B cell (primary cell): Measurements from ENCODE around the gene ERBIN. TPM values are rescaled to one million over a fixed set of nuclear protein-coding genes. Genes with fewer than 3 reads are reported as not detected.

Source experiments
- ATAC-seq: fragments of 200-7000 bp; cut with Tn5 transposase; one replicate; pipeline ENCODE4 v1.10.0; 2021; ENCODE audit warnings: low read depth, mild to moderate bottlenecking, moderate number of reproducible peaks, moderate library complexity
- CTCF ChIA-PET: fragments of 350-600 bp; sonication (Branson Sonifier 250); formaldehyde crosslinking; loops from one replicate; lab custom pipeline; 2021; ENCODE audit warnings: antibody characterized with exemption, inconsistent platforms; lab: Charles Lee
- POLR2A ChIA-PET: fragments of 350-600 bp; sonication (Branson Sonifier 250); formaldehyde crosslinking; loops from one replicate; lab custom pipeline; 2021; ENCODE audit warnings: antibody characterized with exemption; lab: Charles Lee
- DNase-seq: peaks from one replicate; pipeline ENCODE4 v3.0.0; 2013
- H2AFZ ChIP-seq: 2 replicates; pipeline ENCODE4 v1.6.1; 2012; ENCODE audit warnings: mild to moderate bottlenecking, low read depth, low read length; ENCODE audit not compliant: insufficient read depth, poor library complexity, severe bottlenecking
- H3K27ac ChIP-seq, 2 donors: 1 replicate in 1 of 2; 2 replicates in 1 of 2; pipeline ENCODE4 v1.5.1; 2012 to 2013; ENCODE audit warnings: low read length in 2 of 2, mild to moderate bottlenecking in 2 of 2, moderate library complexity in 1 of 2
- H3K27me3 ChIP-seq, 4 experiments: fragments of 200-600 bp in 1 of 4; sonication (generic) in 1 of 4; replicated peaks in 1 of 4; 1 replicate in 2 of 4; 2 replicates in 2 of 4; pipeline versions ENCODE4 v1.6.1 to v1.7.0; 2013 to 2016; ENCODE audit warnings: low read length in 3 of 4, mild to moderate bottlenecking in 2 of 4, mixed read lengths in 1 of 4, moderate library complexity in 1 of 4; ENCODE audit not compliant: insufficient read depth in 4 of 4, control insufficient read depth in 3 of 4; ENCODE audit errors: control extremely low read depth in 1 of 4
- H3K36me3 ChIP-seq, 2 experiments: replicated peaks in 1 of 2; 1 replicate in 1 of 2; 2 replicates in 1 of 2; pipeline versions ENCODE4 v1.6.1 to v1.7.1; 2013; ENCODE audit warnings: low read length in 1 of 2; ENCODE audit not compliant: insufficient read depth in 2 of 2, control insufficient read depth in 1 of 2; ENCODE audit errors: control extremely low read depth in 1 of 2, extremely low read depth in 1 of 2
- H3K4me1 ChIP-seq, 2 donors: fragments of 200-600 bp in 1 of 2; sonication (generic) in 1 of 2; 1 replicate in 1 of 2; 2 replicates in 1 of 2; pipeline versions ENCODE4 v1.5.1 to v1.6.1; 2013 to 2017; ENCODE audit warnings: low read length in 2 of 2; ENCODE audit not compliant: control insufficient read depth in 2 of 2, insufficient read depth in 2 of 2
- H3K4me2 ChIP-seq: replicated peaks from 2 replicates; pipeline ENCODE3; 2012; ENCODE audit warnings: mild to moderate bottlenecking, low read depth, low read length; ENCODE audit not compliant: poor library complexity, severe bottlenecking
- H3K4me3 ChIP-seq, 5 experiments: fragments of 200-600 bp in 1 of 5; sonication (generic) in 1 of 5; 1 replicate in 3 of 5; 2 replicates in 2 of 5; pipeline versions ENCODE4 v1.5.1 to v1.7.0; 2011 to 2016; ENCODE audit warnings: low read length in 4 of 5, mild to moderate bottlenecking in 4 of 5, low read depth in 2 of 5, control low read depth in 1 of 5, moderate library complexity in 1 of 5; ENCODE audit not compliant: insufficient read depth in 1 of 5; ENCODE audit errors: control extremely low read depth in 1 of 5, extremely low read depth in 1 of 5
- H3K79me2 ChIP-seq: fragments of 200-600 bp; sonication (generic); one replicate; pipeline ENCODE4 v1.6.0; 2016; ENCODE audit warnings: low read length; ENCODE audit not compliant: control insufficient read depth, insufficient read depth
- H3K9ac ChIP-seq: fragments of 200-600 bp; sonication (generic); 2 replicates; pipeline ENCODE4 v1.6.1; 2017; ENCODE audit warnings: mild to moderate bottlenecking, low read length, moderate library complexity
- H3K9me3 ChIP-seq, 3 donors: one replicate each; pipeline versions ENCODE4 v1.6.1 to v1.7.1; 2013; ENCODE audit warnings: low read length in 2 of 3; ENCODE audit not compliant: control insufficient read depth in 2 of 3, insufficient read depth in 1 of 3; ENCODE audit errors: control extremely low read depth in 1 of 3
- H4K20me1 ChIP-seq: 2 replicates; pipeline ENCODE4 v1.6.0; 2012; ENCODE audit warnings: mild to moderate bottlenecking, low read length; ENCODE audit not compliant: insufficient read depth, control insufficient read depth, poor library complexity, severe bottlenecking
- H3K27ac Mint-ChIP-seq: one replicate; pipeline ENCODE4 v1.8.0; 2021; ENCODE audit warnings: mixed read lengths
- H3K27me3 Mint-ChIP-seq: one replicate; pipeline ENCODE4 v1.8.0; 2021; ENCODE audit warnings: mixed read lengths
- H3K4me1 Mint-ChIP-seq: one replicate; pipeline ENCODE4 v1.8.0; 2021; ENCODE audit warnings: mixed read lengths
- H3K4me3 Mint-ChIP-seq: one replicate; pipeline ENCODE4 v1.8.0; 2021; ENCODE audit warnings: mixed read lengths
- H3K9me3 Mint-ChIP-seq: one replicate; pipeline ENCODE4 v1.8.0; 2022; ENCODE audit warnings: mixed read lengths; ENCODE audit not compliant: insufficient read depth
- CTCF ChIP-seq: fragments of 200-600 bp; IDR thresholded peaks from one replicate; pipeline ENCODE4 v1.8.0; 2022; ENCODE audit warnings: antibody characterized with exemption, mild to moderate bottlenecking
- EZH2 ChIP-seq: IDR thresholded peaks from 2 replicates; pipeline ENCODE4 v1.6.1; 2012; ENCODE audit warnings: borderline replicate concordance, low read depth, mild to moderate bottlenecking, moderate library complexity, low read length; ENCODE audit not compliant: insufficient read depth, poor library complexity, severe bottlenecking
- WGBS: methylation state at CpG from one replicate; pipeline ENCODE4 v1.1.5; 2013; ENCODE audit warnings: missing lambda C conversion rate; ENCODE audit not compliant: insufficient coverage; 5-methylcytosine and 5-hydroxymethylcytosine counted together
- intact Hi-C: fragments of 100-400 bp; cut with micrococcal nuclease; formaldehyde crosslinking; loops from one replicate; pipeline ENCODE4 v1.10.0; 2022
- polyA plus RNA-seq: library from polyadenylated mRNA; depleted of rRNA; stranded (reverse); fragments of >200 nt; gene quantifications from 2 replicates; pipeline ENCODE4 v1.2.3, GENCODE V29; 2012
- total RNA-seq, 2 donors: library from RNA; stranded (reverse); fragments of 120-200 nt in 1 of 2; gene quantifications; 1 replicate in 1 of 2; 2 replicates in 1 of 2; pipeline versions ENCODE4 v1.2.3 to v1.2.4, GENCODE V29; 2013 to 2022

The ERBIN gene
- total and polyA plus RNA-seq, 2 donors (not counting 1 experiment from before 2014, with no cell fraction given): 27.7 to 106 TPM

GRCh38 chr5:65925601-65926275 lies 637 bp upstream of the ERBIN start:
- intact Hi-C loops: loop anchor here (1.0 to 5.0 kb wide), 9 partner anchors 13 to 1282 kb away; partner anchors contain the start of genes CENPK, CWC27, PPWD1 and SREK1
- H3K36me3 ChIP-seq: peaks cover 2 to 4% of the 10 kb centered on the region in 2 experiments
- H3K9me3 Mint-ChIP-seq: no peaks in the 10 kb centered on the region
- H3K4me2 ChIP-seq: peak overlapping the region; percentile 91
- under 1% methylated on average over 90 of the region's 94 CpGs for WGBS
- no peaks in the 10 kb centered on the region for H3K9me3 ChIP-seq
- peak overlapping the region; percentile 88 for H2AFZ ChIP-seq
- H3K79me2 ChIP-seq: peaks cover 45% of the 10 kb centered on the region
- ATAC-seq: peak; percentile 74
- TF ChIP-seq EZH2 (no peak), CTCF (peak; percentile 29)
- H4K20me1 ChIP-seq: peaks cover 12% of the 10 kb centered on the region
- ChIA-PET CTCF (interaction anchor here (1.4 to 1.5 kb wide), 2 partner anchors 13 to 99 kb away, joined by 3 read pairs; no protein-coding TSS in a partner anchor), POLR2A (interaction anchor here (0.7 to 1.8 kb wide), 8 partner anchors 10 to 363 kb away, joined by 3 to 6 read pairs (median 4); partner anchors contain the start of genes CENPK, NLN, PPWD1 and SGTB)
- peak overlapping the region; percentile 30 to 96 (median 93) for H3K4me3 ChIP-seq
- H3K4me3 Mint-ChIP-seq: peak overlapping the region; percentile 94
- peak overlapping the region; percentile 99 for H3K27ac Mint-ChIP-seq
- peaks cover 44% of the 10 kb centered on the region for H3K4me1 Mint-ChIP-seq
- H3K27me3 Mint-ChIP-seq: no peaks in the 10 kb centered on the region
- H3K27ac ChIP-seq: peak overlapping the region; percentile 94 to 98
- peak overlapping the region; percentile 95 for H3K9ac ChIP-seq
- DNase-seq: peak; percentile 94
- H3K27me3 ChIP-seq: no peaks in the 10 kb centered on the region
- peaks cover 16 to 28% of the 10 kb centered on the region in 2 donors for H3K4me1 ChIP-seq

GRCh38 chr5:65926893-65927292 lies 518 bp downstream of the ERBIN start:
- WGBS: 0% methylated on average over 5 of the region's 16 CpGs
- Histone ChIP-seq H4K20me1 (peaks cover 17% of the 10 kb centered on the region), H3K4me2 (peak overlapping the region; percentile 91), H3K36me3 (peaks cover 3 to 4% of the 10 kb centered on the region in 2 experiments), H3K79me2 (peaks cover 56% of the 10 kb centered on the region), H2AFZ (peak overlapping the region; percentile 88), H3K27ac (peak overlapping the region; percentile 94 to 98), H3K9me3 (no peaks in the 10 kb centered on the region), H3K27me3 (no peaks in the 10 kb centered on the region), H3K4me3 (peak overlapping the region; percentile 77 to 96 (median 93)), H3K4me1 (peaks cover 16 to 28% of the 10 kb centered on the region in 2 donors), H3K9ac (peak overlapping the region; percentile 95)
- Mint-ChIP-seq H3K9me3 (no peaks in the 10 kb centered on the region), H3K4me3 (peak overlapping the region; percentile 94), H3K27ac (peak overlapping the region; percentile 97), H3K27me3 (no peaks in the 10 kb centered on the region), H3K4me1 (peaks cover 50% of the 10 kb centered on the region)
- POLR2A ChIA-PET: interaction anchor here (1.0 to 1.8 kb wide), 3 partner anchors 8 to 217 kb away, joined by 4 to 6 read pairs (median 6); partner anchors contain the start of genes NLN, SGTB and SREK1
- intact Hi-C loops: loop anchor here (1.0 to 5.0 kb wide), 5 partner anchors 35 to 1280 kb away; partner anchors contain the start of gene TRIM23
- CTCF ChIA-PET: interaction anchor here (0.9 to 1.4 kb wide), 2 partner anchors 98 to 185 kb away, joined by 3 read pairs; no protein-coding TSS in a partner anchor
- DNase-seq: peak; percentile 42
- no peak for ATAC-seq
- TF ChIP-seq EZH2 (no peak), CTCF (no peak)
